NCI-H1417 (cell line): ENCODE measurements around the gene GNAS.

Source experiments
- DNase-seq, 3 experiments: peaks; one replicate each; lab custom pipeline; 2025; lab: John Stamatoyannopoulos, UW

GNAS gene

DNA sequence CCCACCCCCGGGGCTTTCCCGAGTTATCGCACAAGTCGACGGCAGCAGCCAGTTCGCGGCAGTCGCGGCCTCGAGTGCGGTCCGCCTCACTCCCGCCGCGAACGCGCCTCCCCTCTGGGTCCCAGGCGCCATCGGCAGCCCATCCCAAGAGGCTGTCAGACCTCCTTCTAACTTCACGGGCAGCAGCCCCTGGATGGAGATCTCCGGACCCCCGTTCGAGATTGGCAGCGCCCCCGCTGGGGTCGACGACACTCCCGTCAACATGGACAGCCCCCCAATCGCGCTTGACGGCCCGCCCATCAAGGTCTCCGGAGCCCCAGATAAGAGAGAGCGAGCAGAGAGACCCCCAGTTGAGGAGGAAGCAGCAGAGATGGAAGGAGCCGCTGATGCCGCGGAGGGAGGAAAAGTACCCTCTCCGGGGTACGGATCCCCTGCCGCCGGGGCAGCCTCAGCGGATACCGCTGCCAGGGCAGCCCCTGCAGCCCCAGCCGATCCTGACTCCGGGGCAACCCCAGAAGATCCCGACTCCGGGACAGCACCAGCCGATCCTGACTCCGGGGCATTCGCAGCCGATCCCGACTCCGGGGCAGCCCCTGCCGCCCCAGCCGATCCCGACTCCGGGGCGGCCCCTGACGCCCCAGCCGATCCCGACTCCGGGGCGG lies 1.6 kb downstream of the GNAS start:
- no peak for DNase-seq

DNA sequence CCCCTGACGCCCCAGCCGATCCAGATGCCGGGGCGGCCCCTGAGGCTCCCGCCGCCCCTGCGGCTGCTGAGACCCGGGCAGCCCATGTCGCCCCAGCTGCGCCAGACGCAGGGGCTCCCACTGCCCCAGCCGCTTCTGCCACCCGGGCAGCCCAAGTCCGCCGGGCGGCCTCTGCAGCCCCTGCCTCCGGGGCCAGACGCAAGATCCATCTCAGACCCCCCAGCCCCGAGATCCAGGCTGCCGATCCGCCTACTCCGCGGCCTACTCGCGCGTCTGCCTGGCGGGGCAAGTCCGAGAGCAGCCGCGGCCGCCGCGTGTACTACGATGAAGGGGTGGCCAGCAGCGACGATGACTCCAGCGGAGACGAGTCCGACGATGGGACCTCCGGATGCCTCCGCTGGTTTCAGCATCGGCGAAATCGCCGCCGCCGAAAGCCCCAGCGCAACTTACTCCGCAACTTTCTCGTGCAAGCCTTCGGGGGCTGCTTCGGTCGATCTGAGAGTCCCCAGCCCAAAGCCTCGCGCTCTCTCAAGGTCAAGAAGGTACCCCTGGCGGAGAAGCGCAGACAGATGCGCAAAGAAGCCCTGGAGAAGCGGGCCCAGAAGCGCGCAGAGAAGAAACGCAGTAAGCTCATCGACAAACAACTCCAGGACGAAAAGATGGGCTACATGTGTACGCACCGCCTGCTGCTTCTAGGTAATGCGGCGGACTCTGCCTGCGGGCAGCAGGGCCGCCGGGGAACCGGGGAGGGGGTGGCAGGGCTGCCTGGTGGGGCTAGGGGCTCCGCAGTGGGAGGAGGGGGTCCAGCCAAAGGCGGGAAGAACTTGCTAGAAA lies 2.3 kb downstream of the GNAS start:
- no peak for DNase-seq

DNA sequence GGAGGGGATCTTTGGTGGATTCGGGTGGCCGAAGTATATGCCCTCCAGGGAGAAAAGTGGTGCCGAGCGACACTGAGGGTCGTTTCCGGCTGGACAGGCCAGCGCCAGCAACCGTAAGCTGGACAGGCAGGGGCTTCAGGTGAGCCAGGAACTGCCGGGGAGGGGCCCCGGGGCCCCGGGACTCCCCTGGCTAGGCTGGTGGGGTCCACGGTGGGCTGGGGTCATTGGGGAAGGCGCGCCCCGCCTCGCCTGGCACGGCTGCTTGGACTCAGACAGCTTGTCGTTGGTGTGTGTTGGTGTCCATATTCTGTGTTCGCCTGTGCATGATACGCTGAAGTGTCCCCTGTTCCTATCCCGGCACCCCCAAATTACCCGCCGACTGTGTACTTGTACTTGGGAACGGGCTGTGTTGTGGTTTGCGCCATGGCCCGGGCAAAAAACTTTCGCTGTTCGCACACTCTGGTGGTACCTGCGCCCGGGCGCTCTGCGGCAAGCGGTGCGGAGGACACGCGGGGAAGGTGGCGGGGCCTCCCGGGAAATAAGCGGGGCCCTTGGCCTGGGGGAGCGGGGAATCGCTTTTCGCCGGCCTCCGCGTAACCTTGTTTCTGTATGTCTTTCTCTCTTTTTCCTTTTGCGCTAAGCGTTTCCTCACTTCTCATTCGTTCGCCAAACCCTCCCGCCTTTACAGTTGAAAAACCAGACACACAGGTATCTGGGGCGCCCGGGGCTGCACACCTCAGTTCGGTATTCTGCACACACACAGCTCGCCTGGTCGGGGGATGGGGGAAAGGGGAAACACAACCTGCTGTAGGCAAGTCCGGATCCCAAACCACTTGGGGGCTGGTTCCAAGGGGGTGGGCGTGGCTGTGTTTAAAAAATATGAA lies 3.2 kb downstream of the GNAS start:
- no peak for DNase-seq

DNA sequence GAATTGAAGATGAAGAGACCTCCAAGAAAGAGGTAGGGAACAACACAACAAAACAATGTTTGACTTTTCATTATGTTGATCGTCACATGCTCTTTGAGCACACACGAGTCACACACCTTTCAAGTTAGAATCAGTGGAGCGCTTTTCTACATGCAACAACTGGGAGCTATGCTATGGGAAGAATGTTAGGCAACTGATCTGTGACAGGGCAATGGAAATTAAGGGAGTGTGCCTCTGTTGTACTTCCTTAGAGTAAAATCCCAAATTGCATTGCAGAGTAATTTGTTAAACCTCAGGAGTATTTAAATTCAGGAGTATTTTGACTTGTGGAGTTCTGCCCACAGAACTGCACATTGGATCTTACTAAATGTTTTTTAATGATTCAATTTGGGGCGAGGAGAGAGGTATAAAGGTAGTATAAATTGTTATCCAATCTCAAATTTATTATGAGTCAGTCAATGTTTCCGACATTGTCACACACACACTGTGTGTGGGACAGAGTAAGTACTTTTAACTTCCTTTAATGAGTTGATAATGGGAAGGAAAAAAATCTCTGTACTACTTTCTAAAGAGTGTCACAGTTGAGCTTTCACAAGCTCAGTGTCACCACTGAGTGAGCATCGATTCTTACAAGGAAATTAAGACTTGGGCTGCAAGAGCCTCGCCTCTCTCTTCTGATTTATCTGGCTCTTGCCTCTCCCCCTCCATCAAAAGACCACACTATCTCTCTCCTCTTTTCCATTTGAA lies 10.7 kb downstream of the GNAS start:
- DNase-seq: no peak

DNA sequence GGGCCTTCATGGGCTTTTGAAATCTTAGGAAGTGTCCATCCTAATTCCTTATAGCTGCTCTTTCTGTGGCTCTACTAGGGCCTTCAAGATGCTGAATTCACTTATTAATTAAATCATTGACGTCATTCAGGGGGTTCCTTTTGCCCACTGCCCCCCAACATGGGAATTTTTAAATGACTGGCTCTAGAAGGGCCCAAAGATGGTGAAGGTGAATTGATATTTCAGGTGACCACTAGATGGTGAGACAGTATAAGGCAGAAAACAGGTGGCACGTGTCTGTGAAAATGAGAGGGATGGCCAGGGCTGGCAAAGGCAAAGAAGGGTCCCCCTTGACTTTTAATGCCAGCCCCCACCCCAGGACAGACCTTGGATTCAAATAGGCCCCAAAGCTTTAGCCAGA lies 11.8 kb downstream of the GNAS start:
- peak in 1 of 3 experiments; percentile 56 for DNase-seq

DNA sequence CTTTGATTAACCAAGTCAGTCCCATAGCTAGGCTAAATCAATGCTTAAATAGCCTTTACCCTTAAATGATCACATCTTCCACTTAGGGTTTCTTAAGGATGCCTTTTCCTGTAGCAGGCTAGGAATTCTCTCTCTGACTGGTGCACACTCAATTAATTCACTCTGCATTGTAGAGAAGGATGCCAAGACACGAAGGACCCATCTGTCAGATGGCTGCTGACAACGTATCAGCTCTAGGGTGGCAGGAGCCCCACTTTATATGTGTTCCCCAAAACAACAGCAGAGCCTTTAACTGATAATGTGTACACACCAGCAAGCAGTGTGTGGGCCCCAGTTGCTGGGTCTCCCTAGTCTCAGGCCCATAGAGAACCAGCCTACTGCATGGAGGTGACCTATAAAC lies 13.3 kb downstream of the GNAS start:
- no peak for DNase-seq

DNA sequence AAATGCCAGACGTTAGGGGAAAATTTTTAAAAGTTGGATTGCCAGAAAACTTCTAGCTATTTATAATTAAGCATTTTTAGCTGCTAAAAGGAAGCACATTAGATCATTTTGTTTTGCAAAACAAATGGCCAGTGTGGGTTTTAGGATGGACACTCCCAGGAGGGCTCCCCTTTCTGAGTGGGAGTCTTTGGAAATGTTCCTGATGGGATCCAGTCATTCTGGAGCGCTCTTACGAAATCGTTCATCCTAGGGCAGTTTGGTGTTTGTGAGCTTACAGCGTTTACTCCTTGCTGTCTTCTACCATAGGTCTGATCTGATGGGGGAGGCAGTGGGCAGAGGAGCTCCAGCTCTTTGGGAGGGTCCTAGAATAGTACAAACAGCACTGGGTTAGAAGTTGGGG lies 14.7 kb downstream of the GNAS start:
- no peak for DNase-seq

DNA sequence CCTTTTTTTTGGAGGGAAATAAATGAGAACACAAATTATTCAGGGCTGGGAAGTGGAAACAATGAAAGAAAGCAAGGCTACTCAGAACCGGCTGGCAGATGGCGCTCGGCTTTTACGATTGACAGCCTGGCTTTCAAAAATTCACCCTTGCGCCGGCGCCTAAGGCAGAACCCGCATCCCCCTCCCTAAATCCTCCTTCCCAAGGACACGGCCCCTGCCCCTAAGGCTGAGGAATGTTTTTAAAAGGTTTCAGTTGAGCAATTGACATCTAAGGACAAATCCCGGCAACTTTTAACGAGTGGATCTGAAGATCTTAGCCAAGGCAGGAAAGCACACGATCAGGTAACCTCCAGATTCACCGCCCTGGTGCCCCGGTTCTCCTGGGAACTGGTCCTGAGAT lies 16.3 kb downstream of the GNAS start:
- DNase-seq: peak in 1 of 3 experiments; percentile 33

DNA sequence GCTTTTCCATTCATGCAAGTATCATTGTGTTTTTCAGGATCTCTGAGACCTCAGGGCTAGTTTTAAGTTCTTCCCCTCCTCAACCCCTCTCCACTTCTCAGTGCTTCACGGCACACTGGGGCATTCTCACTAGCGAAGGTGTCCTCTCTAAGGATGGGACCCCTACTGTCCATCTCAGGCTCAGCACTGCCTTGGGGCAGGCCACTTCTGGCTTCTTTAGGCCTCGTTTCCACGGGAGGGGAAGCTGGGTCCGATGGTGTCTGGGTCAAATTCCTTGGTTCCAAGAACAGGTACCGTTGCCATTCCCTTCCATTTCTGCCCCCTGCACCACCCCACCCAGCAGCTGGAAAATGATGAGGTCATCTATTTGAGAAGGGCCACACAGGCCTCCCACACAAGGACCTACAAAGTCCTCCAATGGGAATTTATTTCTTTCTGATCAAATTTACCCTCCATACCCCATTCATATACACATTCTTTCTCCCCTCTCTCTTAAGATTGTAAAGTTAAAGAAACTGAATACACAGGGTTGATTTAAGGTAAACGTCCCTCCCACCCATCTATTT lies 17.2 kb downstream of the GNAS start:
- DNase-seq: no peak

DNA sequence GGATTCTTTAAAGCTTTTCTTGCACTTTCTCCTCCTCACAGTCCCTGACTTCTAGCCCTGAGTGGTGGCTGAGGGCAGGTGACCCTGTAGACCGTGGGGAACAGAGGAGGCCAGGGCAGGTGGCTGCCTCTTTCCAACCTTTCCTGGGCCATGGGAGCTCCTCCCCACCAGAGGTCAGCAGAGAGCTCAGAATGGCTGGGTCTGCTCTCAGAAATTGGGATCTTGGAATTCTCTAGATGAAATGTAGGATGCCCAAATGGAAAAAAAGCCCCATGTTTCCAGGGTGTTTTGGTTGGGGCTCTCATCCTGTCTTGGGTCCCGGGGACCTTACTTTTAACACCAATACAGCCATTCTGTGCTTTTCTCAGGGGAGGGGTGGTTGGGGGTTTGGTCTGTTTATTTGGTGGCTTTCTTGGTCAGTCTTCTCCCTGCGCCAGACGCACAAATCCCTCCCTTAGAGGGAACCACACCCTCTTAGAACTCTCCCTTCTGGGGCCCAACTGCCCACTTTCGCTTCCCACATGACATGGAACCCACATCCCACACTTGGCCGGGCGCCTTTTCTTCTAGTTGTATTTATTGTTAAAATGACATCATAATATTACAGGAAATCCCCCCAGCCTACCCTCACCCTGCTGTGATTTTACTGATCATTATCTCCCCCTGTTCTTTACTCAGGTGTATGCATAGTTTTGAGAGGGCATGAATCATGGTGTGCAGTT lies 17.9 kb downstream of the GNAS start:
- peak; percentile 67 to 88 (median 75) for DNase-seq

DNA sequence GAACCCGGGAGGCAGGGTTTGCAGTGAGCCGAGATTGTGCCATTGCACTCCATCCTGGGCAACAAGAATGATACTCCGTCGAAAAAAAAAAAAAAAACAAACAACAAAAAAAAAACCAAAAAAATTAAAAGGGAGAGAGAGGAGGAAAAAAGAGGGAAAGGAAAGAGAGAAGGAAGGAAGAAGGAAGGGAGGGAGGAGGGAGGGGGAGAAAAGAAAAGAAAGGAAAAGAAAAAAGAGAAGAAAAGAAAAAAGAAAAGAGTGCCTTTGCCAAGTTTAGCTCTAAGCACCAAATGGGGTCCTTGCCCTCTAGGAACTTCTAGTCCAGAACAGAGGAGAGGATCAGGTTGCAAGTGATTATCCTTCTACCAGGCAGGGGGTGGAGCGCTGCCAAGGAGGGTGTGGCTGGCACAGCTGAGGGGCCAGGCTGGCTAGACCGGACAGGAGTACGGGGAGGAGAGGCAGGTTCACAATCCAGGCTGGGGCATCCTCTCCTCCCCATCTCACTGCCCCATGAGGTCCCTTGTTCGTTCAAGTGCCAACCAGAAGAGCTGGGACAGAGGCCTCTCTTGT lies 19.1 kb downstream of the GNAS start:
- no peak for DNase-seq

DNA sequence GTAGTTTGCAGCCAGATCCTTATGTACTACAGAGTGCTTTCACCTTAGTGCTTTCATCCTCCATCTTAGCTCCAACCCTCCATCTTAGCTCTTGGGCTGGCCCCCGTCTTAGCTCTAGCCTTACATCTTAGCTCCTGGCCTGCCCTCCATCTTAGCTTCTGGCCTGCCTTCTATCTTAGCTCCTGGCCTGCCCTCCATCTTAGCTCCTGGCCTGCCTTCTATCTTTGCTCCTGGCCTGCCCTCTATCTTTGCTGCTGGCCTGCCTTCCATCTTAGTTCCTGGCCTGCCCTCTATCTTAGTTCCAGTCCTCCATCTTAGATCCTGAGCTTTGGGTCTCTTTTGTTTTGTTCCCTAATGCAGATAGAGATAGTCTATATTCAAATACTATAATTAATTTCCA lies 22.0 kb downstream of the GNAS start:
- DNase-seq: no peak

DNA sequence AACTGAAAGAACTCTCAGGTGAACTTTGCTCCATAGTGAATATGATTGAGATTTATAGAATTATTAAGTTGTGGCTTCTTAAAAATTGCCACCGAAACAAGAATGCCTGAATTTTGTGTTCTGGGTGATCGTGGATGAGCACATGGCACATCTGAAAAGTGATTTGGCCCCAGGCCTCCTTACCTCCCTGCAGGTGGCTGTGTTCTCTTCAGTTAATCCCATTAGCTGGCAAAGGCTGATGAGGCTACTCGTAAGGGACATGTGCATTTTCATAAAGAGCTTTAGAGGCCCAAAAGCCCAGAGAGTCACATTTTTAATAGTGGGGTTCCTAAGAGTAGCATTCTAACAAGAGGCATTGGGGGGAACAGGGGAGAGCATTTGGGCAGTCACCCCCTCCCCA lies 22.6 kb downstream of the GNAS start:
- DNase-seq: no peak

DNA sequence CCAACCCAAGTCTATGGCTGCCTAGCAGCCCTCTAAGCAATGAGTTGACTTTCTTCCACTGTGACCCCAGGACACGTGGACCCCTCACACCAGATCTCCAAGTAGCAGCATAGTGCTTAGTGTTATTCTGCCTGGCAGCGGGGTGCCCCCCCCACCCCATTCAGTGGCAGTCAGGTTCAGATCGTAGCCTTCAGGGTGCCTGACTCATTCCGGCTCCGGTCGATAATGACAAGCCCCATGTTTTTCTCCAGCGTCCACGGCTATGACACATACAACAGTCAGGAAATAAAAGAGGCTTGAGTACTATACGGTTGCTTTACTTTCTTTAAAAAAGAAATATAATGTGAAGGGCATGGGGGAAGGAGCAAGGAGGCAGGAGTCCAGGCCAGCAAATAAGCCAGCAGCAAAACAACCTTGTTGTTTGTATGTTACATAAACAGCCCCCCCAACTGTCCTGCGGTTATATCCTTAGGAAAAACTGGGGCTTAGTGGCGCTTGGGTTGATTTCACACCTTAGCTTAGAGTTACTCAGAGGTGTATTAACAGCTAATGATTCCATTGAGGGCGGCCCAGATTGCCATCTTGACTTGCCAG lies 23.1 kb downstream of the GNAS start:
- no peak for DNase-seq

DNA sequence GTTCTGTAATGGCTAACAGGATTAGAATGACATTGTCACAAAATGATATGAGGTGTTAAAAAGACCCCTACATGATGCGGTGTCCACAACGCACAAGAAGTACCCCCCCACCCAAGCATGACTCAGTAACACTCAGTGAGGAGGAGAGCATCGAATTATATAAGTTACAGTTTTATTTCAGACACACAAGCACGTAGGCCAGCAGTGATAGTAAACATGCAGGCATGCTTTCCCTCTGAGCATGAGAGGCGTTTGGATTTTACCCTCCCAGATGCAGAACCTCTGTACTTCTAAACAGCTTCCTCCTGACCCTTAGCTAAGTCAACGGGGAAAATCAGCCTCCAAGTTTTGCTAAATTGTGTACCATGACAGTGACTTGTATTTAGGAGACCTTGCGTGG lies 23.9 kb downstream of the GNAS start:
- DNase-seq: no peak

DNA sequence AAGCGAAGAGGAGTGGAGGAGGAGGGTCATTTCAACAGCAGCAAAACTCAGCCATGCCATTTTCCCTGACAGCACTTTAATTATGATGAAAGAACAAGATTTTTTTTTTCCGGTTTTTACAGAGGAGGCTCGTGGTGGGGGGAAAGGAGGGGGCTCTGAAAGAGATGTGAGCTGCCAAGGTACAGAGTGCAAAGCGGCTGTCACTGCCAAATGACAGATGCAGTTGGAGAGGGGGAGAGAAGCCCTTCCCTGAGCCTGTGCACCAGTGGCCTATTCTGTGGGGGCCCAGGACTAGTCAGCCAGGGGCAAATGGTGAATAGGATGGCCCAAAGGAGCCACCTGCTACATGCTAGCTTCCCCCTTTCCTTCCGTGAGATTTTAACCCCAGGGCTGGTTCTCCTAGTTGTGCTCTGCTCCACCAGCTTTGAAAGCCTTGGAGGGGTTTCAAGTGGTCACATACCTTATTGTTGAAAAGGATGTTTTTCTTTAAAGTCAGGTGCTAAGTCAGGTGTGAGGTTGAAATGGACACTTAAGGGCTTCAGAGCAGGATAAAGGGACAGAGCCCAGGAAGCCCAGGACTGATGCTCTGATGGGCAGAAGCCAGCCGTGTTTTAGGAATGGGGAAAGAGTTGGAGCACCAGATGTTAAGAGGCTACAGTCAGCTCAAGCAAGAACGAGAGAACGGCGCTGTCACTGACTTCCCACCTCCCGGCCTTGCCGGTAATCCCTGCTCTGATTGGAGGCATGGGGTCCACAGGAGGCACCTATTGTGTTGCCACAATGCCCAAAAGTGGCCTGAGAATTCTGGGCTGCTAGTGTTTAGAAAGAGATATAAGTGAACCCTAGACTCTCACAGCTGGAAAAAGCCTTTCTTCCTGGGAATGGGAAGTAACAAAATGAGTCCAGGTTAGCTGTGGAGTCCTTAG lies 24.8 kb downstream of the GNAS start:
- peak in 1 of 3 experiments; percentile 68 for DNase-seq

DNA sequence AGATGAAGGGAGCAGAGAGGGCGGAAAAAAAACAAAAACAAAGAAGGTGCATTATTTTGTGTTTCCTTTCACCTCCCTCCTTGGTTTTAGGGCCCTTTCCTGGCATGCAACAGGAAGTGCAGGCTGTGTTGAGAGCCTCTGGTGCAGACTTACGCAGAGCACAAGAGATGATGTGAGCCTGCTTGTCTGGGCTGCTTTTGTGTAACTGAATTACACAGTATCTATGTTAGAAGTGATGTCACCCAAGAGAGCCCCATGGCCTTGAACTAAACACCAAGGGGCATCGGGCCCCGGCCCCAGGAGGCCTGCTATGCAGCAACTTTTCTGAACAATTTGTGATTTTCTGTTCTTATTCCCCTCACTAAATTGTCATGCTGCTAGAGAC lies 25.5 kb downstream of the GNAS start:
- no peak for DNase-seq

DNA sequence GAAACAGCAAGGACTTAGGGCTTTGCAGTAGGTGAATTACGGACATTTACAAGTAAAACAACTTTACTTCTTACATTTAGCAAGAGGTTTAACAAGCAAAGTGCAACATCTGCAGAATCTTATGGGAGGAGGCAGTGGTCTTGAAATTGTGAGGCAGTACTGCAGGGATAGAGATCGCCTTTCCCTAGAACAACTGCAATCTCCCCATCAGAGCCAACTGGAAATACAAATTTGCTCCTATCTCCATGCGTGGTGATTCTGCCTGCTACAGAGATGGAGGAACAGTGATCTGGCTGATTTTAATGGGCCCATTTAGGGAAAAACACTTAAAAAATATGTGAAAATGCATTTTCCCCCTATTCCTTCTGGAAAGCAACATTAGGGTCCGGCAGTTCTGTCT lies 25.9 kb downstream of the GNAS start:
- DNase-seq: no peak

DNA sequence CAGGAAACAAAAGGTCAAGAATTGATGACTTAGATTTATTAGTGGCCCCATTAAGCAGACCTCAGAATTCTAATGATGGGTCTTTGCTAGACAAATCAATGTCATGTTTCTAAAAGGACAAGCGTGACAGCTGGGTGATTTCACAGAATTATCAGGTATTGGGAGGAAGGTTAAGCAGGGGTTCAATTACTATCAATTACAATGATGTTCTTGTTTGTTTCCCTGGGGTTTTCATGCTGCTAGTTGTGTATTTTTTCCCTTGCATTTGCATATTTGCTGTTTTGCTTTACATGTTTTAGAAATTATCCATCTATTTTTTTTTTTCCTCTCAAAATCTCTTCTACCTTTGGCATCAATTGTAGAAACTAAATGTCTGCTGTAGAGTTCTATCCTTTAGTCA lies 27.9 kb downstream of the GNAS start:
- DNase-seq: no peak
